GM19193 (cell line): ENCODE data around the gene SESN1.

Experiments
- POLR2A ChIP-seq: IDR thresholded peaks from 4 replicates; pipeline ENCODE4 v1.6.1; 2011; ENCODE audit not compliant: insufficient read depth, insufficient read length; ENCODE audit errors: extremely low read depth

SESN1 gene

GRCh38 chr6:108968325-108969316, 126.0 kb downstream of the SESN1 start:
- no peak for TF ChIP-seq POLR2A

DNA sequence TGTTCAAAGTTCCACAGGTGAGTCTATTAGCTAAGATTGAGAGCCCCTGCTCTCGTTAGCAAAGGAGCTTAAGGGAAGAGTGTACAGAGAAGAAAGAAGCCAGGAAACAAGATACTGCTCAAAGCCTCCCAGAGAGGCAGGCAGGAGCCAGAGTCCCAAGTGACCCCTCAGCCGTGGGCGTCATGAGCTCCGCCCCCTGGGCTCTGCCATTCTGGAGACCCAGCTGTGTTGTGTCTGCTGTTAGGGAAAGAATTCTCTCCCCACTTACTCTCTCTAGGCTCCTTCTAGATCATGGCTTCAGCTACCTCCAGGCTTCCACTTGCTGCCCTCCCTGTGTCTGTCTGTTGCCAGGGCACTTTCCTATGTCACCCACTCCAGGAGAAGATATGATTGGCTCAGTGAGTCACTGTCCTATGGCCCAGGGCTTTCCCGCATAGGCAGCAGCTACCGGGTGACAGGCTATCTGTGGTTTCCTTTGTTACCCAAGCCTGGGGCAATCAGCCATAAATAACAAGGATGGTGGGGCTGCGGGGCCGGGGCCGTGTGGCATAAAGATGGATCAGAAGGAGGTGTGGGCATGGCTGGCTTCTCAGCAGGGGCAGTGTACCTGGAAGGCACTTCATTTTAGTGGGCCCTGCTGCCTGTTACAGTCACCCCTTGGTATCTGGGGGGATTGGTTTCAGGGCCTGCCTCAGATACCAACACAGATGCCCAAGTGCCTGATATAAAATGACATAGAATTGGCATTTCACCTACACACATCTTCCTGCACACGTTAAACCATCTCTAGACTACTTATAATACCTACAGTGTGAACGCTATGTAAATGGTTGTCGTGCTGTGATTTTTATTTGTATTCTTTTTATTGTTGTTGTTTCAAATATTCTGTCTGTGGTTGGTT, 127.5 kb downstream of the SESN1 start:
- no peak for TF ChIP-seq POLR2A

DNA sequence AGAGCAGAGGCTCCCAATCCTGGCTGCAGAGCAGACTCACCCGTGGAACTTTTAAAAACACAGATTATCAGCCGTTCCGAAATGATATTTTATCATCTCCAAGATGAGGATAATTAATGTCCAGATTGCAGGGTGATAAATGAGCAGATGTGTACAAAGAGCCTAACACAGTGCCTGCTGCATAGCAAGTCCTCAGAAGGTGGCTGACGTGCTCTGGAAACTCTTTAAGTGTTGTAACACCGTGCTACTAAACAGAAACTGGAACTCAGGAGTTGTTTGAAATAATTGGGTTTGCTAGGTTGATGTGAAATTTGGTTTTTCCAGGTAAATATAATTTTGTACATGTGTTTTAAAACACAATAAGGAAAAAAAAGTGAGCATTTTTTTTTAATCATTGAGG, 128.4 kb downstream of the SESN1 start:
- TF ChIP-seq POLR2A, result no peak

- no peak for TF ChIP-seq POLR2A
Measured at GRCh38 chr6:108961985-108962384, 132.7 kb downstream of the SESN1 start.

DNA sequence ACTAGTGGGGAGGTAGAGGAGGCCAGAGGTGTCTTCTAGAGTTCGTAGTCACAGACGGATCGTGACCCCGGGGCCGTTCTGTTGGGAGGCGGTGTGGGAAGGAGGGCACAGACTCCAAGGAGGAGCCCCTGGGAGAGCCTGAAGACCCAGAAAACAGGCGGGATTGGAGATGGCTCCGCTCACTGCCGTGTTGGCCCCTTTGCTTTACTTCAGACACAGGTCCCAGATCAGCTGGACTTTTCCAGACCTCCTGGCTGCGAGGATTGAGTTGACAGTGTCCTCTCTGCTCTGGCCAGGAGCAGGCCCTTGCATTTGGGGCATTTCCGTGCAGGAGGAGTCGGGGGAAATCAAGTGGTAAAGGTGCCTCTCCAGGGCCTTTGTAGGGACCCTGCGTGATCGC, 133.6 kb downstream of the SESN1 start:
- TF ChIP-seq POLR2A, result no peak

DNA sequence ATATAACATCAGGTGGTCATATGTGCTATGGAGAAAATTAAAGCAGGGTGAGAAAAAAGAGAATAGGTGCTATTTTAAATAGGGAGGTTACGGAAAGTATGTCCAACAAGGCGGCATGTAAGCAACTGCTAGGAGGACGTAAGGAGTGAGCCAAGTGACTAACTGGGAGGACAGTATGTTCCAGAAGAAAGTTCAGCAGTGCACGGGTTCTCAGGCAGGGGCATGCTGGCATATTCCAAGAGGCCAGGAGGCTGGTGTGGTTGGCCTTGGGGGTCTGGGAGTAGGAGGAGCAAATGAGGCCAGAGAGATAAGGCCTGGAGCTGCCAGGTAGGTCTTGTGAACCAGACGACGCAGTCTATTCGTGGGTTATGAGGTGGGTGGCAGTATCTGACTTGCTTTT, 134.0 kb downstream of the SESN1 start:
- TF ChIP-seq POLR2A, result no peak

DNA sequence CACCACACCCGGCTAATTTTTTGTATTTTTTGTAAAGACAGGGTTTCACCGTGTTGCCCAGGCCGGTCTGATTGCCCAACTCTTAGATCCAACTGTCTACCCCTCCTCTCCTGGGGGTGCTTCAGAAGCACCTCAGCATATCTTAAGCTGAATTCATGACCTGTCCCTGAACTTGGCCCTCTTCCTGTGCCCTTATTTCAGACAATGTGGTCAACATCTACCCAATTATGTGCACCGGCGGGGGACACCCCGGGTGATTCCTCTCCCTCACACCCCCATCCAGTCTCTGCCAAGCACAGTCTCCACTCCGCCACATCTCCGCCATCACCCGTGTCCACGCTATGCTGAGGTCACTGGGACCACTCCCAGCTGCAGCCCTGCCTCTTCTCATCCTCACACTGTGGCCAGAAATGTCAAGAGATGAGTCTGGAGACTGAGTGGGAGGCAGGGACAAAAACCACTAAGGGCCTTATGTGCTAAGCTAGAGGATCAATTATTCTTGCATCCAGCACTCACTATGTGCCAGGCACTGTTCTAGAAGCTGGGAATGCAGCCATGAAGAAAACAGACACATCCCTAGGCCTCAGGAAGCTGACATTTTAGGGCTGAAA, 134.6 kb downstream of the SESN1 start:
- no peak for TF ChIP-seq POLR2A

DNA sequence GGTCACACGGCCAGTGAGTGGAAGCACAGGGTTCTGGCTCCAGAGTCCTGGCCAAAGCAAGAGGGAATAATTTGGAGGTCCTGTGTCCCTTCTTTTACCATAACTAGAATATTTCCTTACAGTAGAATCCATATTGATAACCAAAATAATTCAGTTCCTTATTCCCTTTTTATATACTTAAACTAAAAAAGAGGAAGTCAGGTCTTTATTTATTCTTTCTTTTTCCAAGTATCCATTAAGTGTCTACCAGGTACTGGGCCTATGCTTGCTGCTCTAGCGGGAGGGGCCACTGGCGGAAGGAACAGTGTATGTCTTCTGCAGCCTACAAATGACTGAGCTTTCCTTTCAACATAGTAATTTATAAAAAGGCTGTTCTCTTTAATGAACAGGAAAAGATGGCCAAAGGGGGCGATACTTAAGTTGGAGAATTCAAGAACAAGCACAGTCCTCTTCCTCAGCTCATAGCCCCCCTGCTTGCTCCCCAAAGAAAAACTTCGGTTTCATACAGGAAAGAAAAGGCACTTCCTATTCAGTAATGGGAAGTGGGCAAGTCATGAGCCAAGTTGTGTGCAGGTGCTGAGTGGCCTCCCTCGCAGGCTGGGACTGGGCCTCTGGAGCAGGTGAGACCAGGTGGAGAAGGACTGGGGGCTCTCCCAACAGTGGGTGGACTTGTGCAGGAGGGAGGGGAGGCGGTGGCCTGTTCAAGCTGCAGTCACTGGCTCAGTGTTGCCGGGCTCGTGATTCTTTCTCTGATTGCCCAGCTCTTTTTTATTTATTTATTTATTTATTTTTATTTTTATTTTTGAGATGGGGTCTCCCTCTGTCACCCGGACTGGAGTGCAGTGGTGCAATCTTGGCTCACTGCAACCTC, 135.5 kb downstream of the SESN1 start:
- TF ChIP-seq POLR2A, result no peak

DNA sequence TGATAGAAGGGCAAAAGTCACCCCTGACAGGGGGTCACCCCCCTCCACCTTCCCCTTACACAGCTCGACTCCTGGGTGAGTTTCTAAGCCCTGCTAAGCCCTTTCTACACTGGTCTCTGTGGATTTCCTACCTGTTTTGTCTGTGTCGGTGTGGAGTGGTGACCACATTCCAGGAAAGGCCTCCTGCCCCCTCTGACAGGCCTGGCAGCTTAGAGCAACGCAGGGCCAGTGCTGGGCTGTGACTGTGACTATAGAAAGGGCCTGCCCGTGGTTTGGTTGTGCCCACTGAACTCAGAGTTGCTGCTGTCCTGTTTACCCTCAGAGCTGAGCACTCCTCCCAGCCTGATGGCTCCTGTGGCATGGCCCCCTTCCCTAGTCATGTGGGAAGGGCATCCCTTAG, 137.4 kb downstream of the SESN1 start:
- TF ChIP-seq POLR2A, result no peak

DNA sequence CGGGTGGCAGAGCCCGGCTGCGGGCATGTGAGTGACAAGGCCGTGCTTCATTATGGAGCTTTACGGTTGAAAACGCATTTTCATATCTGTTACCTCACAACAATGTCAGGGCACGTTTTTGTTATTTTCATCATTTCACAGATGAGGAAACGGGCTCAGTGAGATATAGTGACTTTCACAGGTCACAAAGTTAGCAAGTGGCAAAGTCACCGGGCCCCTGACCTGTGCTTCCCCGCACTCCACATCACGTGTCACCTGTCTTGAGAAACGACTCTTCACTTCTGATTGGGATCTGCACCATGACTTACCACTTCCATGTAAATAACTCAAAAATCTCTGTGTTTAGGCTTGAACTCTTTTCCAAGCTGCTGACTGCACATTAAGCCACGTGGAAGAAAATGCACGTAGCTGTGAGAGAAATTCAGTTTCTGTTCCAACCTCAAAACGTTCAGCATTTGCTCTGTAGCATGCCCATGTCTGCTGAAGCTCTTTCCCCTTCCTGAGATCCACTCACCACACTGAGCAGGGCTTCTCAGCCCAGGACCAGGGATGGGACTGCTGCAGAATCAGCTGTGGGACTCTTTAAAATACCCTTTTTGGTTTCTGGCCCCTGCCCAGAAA, 139.2 kb downstream of the SESN1 start:
- TF ChIP-seq POLR2A, result no peak

DNA sequence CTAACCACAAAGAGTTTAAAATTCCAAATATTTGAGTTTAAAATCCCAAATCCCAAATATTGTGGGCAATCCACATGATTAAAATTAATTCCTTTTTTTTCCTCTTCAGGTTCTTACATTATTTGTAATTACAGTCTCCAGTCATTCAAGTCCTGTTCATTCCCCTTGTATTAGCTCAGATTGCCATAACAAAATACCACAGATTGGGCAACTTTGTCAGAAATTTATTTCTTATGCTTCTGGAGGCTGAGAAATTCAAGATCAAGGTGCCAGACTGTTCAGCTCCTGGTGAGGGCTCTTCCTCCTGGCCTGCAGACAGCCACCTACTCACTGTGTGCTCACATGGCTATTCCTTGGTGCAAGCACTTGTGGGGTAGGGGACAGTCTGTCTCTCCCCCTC, 141.0 kb downstream of the SESN1 start:
- TF ChIP-seq POLR2A, result no peak

GRCh38 chr6:108952776-108953486, 141.7 kb downstream of the SESN1 start:
- TF ChIP-seq POLR2A, result no peak

DNA sequence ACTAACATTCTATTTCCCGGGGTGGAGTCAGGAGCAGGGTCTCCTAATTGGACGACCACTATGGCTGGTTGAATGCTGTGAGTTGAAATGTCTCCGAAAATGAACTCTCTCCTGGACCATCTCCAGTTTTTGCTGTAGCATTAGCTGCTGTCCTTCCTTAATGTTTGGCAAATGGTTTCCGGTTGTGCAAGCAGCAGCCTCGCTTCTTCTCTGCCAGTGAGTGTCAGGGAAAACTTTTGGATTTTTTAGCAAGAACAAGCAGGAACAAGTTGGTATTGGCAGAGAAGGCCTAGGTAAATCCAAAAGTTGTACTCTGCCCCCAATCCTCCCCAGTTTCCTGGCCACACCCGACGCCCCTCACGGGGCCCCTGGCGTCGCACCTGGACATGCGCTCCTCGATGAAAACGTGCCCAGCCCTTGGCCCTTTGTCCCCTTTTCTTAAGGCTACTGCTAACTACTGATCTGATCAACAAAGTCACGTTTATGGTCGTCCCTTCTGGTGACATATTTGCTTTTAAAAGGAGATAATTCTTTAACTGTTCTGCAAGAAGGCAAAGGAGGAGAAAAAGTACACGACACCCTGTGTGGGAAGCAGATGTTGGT, 143.2 kb downstream of the SESN1 start:
- TF ChIP-seq POLR2A, result no peak
